HG03442 (cell line): ENCODE results near the gene ZNF583.

Experiments used
- ATAC-seq: cut with Tn5 transposase; IDR thresholded peaks from one replicate; pipeline ENCODE4 v1.9.1; 2021; ENCODE audit warnings: mild to moderate bottlenecking, moderate library complexity; ENCODE audit not compliant: unreplicated experiment

The ZNF583 gene

DNA sequence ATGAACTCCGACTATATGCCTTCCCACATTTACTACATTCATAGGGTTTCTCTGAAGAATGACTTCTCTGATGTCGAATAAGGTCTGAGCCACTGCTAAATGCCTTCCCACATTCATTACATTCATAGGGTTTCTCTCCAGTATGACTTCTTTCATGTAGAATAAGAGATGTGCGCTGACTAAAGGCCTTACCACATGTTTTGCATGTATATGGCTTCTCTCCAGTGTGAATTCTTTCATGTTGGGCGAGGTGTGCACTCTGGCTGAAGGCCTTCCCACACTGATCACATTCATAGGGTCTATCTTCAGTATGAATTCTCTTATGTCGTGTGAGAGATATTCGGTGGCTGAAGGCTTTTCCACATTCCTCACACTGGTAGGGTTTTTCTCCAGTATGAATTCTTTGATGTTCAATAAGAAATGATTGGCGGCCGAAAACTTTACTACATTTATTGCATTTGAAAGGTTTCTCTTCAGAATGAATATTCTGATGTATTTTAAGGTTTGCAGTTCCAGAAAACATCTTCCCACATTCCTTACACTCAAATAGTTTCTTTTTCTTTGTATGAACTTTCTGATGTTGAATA is 37.2 kb downstream of the ZNF583 start:
- ATAC-seq, result no peak

DNA sequence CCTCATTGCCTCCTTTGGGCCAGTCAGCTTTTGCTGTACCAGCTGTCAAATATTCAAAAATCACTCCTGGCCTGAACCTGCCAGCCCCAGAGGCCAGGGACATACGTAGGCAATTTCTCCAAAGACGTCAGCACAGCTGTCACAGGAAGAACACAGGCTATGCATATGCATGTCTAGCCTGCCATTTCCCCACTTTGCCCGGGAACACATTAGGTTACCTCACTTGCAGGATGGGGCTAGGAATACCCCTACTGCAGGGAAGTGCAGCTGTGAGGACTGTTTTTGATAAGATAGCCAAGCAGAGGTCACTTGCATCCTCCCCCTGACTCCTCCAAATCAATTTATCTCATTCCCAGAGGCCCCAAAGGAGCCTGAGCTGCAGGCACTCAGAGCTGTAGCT is 70.2 kb downstream of the ZNF583 start:
- no peak for ATAC-seq

DNA sequence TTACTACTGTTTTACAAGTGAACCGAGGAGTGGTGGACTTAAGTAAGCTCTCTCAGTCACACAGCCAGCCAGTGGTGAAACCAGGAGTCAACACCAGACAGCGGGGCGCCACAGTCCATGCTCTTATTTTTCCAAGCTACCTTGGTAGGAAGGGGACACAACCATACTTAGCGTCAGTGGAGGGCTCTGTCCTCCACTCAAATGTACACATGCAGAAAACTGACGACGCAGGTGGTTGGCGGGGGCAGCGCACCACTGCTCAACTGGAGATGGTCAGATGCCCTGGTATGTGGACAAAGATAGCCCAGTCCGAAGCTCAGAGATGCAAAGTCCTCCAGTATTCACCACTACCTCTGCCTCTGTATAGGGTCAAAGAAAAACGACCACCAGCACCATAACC is 72.0 kb downstream of the ZNF583 start:
- ATAC-seq, result no peak
